Measurements from ENCODE around the gene MLST8. TPM values are rescaled to one million over a fixed set of nuclear protein-coding genes. Genes with fewer than 3 reads are reported as not detected.

The MLST8 gene
- total RNA-seq, 4 donors from 2014 or later: 29.3 to 58.8 (median 38.0) TPM

DNA sequence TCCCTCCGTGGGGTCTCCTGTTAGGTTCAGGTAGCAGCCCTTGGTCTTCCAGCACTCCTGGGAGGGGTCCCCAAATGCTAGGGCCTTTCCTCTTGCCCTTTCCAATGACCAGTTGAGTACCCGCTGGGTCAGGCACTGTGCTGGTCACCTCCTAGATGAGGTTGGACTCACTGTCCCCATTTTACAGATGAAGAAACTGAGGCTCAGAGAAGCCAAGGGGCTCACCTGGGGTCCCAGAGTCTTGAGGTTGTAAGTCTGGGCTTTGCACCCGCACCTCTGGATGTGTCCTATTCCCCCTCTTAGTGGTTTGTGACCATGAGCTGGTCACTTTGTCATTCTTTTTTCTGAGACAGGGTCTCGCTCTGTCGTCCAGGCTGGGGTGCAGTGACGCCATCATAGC is 7.5 kb upstream of the MLST8 start:
- TF ChIP-seq, protein P1, sequence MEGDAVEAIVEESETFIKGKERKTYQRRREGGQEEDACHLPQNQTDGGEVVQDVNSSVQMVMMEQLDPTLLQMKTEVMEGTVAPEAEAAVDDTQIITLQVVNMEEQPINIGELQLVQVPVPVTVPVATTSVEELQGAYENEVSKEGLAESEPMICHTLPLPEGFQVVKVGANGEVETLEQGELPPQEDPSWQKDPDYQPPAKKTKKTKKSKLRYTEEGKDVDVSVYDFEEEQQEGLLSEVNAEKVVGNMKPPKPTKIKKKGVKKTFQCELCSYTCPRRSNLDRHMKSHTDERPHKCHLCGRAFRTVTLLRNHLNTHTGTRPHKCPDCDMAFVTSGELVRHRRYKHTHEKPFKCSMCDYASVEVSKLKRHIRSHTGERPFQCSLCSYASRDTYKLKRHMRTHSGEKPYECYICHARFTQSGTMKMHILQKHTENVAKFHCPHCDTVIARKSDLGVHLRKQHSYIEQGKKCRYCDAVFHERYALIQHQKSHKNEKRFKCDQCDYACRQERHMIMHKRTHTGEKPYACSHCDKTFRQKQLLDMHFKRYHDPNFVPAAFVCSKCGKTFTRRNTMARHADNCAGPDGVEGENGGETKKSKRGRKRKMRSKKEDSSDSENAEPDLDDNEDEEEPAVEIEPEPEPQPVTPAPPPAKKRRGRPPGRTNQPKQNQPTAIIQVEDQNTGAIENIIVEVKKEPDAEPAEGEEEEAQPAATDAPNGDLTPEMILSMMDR (IDR thresholded peaks at IDR 0.05; ENCODE audit: low read depth): no peak

DNA sequence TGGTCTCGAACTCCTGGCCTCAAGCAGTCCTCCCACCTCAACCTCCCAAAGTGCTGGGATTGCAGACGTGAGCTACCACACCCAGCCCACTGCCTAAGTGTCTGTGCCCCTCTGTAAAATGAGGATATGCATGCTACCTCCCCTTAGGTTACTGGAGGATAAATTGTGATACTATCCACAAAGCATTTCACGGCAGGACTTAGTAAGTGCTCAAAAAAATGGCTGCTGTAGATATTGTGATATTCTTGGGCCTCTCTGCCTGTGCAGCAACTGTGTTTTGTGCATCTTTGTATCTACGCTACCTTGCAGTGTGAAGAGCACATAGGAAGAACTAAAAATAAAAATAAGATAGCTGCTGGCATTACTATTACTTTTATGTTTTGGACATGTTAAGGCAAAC is 7.0 kb upstream of the MLST8 start:
- TF ChIP-seq, protein P1 (IDR thresholded peaks at IDR 0.05; ENCODE audit: low read depth): no peak

DNA sequence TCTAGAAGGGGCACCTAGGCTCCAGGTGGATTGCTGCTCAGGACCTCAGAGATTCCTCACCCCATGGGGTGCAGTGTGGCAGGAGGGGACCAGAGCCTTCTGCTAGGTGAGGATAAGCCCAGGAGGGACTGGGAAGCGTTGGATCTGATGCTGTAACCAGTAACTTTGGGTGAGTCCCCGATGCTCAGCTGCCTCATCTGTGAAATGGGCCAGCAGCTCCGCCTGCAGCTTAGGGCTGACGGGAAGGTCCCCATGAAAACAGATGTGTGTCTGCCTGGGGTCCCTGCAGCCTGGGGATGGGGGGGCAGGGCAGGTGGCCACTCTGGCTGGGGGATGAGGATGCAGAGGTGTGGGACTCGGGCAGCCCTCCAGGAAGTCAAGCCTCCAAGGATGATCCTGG is 6.2 kb upstream of the MLST8 start:
- TF ChIP-seq, protein P1 (IDR thresholded peaks at IDR 0.05; ENCODE audit: low read depth): no peak

DNA sequence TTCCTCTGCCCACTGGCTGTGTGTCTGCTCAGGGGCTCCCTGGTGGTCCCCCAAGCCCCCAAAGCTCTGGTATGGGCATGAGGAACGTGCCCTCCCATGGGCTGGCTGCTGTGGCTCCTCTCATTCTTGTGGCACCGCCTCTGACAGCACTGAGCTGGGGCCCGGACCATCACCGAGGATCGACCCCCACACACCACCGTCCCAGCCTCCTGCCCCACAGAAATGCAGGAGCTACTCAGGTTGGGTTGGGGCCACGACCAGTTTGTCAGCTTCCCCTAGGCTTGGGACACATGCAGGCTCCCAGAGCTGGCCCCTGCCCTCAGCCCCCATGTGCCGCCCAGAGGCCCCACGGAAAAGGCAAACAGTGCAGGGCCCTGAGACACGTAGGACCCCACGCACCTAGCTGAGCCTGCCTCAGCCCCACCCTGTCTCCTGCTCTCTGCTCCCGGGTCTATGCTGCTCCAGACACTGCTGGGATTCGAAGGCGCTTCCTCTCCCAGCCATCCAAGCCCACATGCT is 5.6 kb upstream of the MLST8 start:
- TF ChIP-seq, protein P1 (IDR thresholded peaks at IDR 0.05; ENCODE audit: low read depth): no peak

DNA sequence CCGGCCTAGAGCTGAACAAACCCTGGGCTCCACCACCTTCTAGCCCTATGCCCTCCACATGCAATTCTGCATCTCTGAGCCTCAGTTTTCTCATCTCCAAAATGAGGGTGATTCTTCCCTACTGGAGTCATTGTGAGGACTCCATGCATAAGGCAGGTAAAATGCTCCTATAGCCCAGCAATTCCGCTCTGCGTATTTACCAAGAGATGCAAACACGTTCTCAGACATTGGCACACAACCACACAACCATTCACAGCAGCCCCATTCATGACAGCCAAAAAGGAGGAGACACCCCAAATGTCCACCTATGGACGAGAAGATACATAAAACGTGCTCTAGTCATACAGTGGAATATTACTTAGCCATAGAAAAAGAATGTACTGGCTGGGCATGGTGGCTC is 4.9 kb upstream of the MLST8 start:
- TF ChIP-seq, protein P1 (IDR thresholded peaks at IDR 0.05; ENCODE audit: low read depth): no peak

DNA sequence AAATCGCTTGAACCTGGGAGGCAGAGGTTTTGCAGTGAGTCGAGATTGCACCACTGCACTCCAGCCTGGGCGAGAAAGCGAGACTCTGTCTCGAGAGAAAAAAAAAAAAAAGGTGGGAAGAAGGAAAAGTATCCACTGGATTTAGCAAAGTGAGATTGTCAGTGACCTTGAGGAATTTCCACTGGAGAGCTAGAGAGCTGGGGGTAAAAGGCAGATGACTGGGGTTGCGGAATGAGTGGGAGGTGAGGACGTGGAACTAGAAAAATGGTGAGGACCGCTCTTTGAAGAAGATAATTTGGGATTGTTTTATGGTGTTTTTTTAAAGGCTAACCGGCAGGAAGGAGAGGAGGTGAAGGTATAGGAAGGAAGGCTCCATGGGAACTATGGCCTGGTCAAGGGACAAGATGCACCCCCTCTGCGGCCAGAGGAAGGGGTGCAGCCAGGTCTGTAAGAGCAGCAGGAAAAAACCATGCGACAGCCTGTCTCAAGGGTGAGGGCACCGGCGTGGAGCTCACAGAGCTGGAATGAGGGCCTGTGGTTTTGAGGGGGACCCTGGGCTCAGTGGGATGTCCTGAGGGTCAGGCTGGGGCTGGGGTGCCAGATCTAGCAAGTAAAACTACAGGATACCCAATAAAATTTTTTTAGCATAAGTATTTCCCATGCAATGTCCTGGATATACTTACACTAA is 694 bp upstream of the MLST8 start:
- TF ChIP-seq, protein P1 (IDR thresholded peaks at IDR 0.05; ENCODE audit: low read depth): no peak

DNA sequence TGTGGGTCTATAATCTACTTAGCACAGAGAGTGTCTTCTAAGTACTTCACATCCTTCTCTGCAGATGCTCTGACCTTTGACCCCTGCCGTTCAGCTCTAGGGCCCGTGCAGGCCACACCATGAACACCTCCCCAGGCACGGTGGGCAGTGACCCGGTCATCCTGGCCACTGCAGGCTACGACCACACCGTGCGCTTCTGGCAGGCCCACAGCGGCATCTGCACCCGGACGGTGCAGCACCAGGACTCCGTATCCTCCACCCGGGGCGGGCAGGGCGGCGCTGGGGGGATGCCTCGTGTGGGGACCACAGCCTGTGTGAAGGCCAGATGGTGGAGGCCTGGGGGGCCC is 686 bp downstream of the MLST8 start:
- TF ChIP-seq, protein P1 (IDR thresholded peaks at IDR 0.05; ENCODE audit: low read depth): no peak
